HepG2 (cell line): Measurements from ENCODE around the gene SPARC. TPM values are rescaled to one million over a fixed set of nuclear protein-coding genes. Genes with fewer than 3 reads are reported as not detected.
A peak's percentile ranks its signal among the peaks of the same experiment; 100 is the strongest.

ENCODE experiments used
- FOXA3 ChIP-seq: IDR thresholded peaks from 2 replicates; pipeline ENCODE4 v1.6.1; 2016; ENCODE audit warnings: missing genetic modification reagents, missing compliant biosample characterization
- HDAC1 ChIP-seq: sonication (generic); formaldehyde crosslinking; IDR thresholded peaks from 2 replicates; pipeline ENCODE4 v1.5.1; 2020; ENCODE audit warnings: mild to moderate bottlenecking, missing genetic modification reagents
- LRRFIP1 ChIP-seq: sonication (generic); formaldehyde crosslinking; conservative IDR thresholded peaks from 2 replicates; pipeline ENCODE4 v1.4.0; 2020; ENCODE audit warnings: missing genetic modification reagents
- MNT ChIP-seq: fragments of 450-650 bp; IDR thresholded peaks from 2 replicates; pipeline ENCODE4 v1.6.1; 2016
- NFYB ChIP-seq: sonication (generic); formaldehyde crosslinking; IDR thresholded peaks from 2 replicates; pipeline ENCODE4 v1.4.0; 2020; ENCODE audit warnings: missing genetic modification reagents
- PAXIP1 ChIP-seq: sonication (generic); formaldehyde crosslinking; conservative IDR thresholded peaks from 2 replicates; pipeline ENCODE4 v1.4.0; 2020; ENCODE audit warnings: mild to moderate bottlenecking, missing genetic modification reagents, moderate library complexity
- SAP130 ChIP-seq: IDR thresholded peaks from 2 replicates; pipeline ENCODE4 v1.6.1; 2016; ENCODE audit warnings: low read depth
- SIN3A ChIP-seq: IDR thresholded peaks from 2 replicates; pipeline ENCODE4 v1.6.1; 2011; ENCODE audit warnings: low read depth, mild to moderate bottlenecking, control low read depth, low read length, borderline replicate concordance
- SIX1 ChIP-seq: sonication (generic); formaldehyde crosslinking; IDR thresholded peaks from 2 replicates; pipeline ENCODE4 v1.4.0; 2020; ENCODE audit warnings: missing genetic modification reagents, borderline replicate concordance
- SMAD1 ChIP-seq: sonication (generic); formaldehyde crosslinking; IDR thresholded peaks from 2 replicates; pipeline ENCODE4 v1.4.0; 2020; ENCODE audit warnings: missing genetic modification reagents, low read depth, mild to moderate bottlenecking, borderline replicate concordance
- TIGD3 ChIP-seq: sonication (generic); formaldehyde crosslinking; IDR thresholded peaks from 2 replicates; pipeline ENCODE4 v1.5.1; 2020; ENCODE audit warnings: mild to moderate bottlenecking, missing genetic modification reagents, borderline replicate concordance
- ZBTB33 ChIP-seq: sonication (generic); formaldehyde crosslinking; IDR thresholded peaks from 2 replicates; pipeline ENCODE4 v1.4.0; 2020; ENCODE audit warnings: missing genetic modification reagents
- ZC3H4 ChIP-seq: sonication (generic); formaldehyde crosslinking; IDR thresholded peaks from 2 replicates; pipeline ENCODE4 v1.4.0; 2020; ENCODE audit warnings: missing genetic modification reagents, borderline replicate concordance
- ZFP36 ChIP-seq: fragments of 150-350 bp; IDR thresholded peaks from 2 replicates; pipeline ENCODE4 v1.6.1; 2018; ENCODE audit warnings: borderline replicate concordance, low read length, low read depth; ENCODE audit not compliant: partially characterized antibody
- ZNF121 ChIP-seq: sonication (generic); formaldehyde crosslinking; IDR thresholded peaks from 2 replicates; pipeline ENCODE4 v1.5.0; 2020; ENCODE audit warnings: mild to moderate bottlenecking, missing genetic modification reagents
- ZNF354B ChIP-seq: sonication (generic); formaldehyde crosslinking; IDR thresholded peaks from 2 replicates; pipeline ENCODE4 v1.8.0; 2022; ENCODE audit warnings: mild to moderate bottlenecking, missing genetic modification reagents
- ZNF382 ChIP-seq: sonication (generic); formaldehyde crosslinking; IDR thresholded peaks from 2 replicates; pipeline ENCODE4 v1.5.0; 2020; ENCODE audit warnings: missing genetic modification reagents, mild to moderate bottlenecking, borderline replicate concordance
- ZNF383 ChIP-seq: sonication (generic); formaldehyde crosslinking; IDR thresholded peaks from 2 replicates; pipeline ENCODE4 v1.4.0; 2020; ENCODE audit warnings: missing genetic modification reagents, mild to moderate bottlenecking, borderline replicate concordance
- ZNF558 ChIP-seq: sonication (generic); formaldehyde crosslinking; IDR thresholded peaks from 2 replicates; pipeline ENCODE4 v1.9.0; 2022; ENCODE audit warnings: mild to moderate bottlenecking, missing genetic modification reagents, borderline replicate concordance
- ZNF761 ChIP-seq: sonication (generic); formaldehyde crosslinking; conservative IDR thresholded peaks from 2 replicates; pipeline ENCODE4 v1.4.0; 2020; ENCODE audit warnings: mild to moderate bottlenecking, missing genetic modification reagents
- polyA plus RNA-seq, 8 experiments: library from polyadenylated mRNA; depleted of rRNA in 3 of 8; stranded (reverse) in 7 of 8; unstranded in 1 of 8; fragments of >200 nt; fragmentation: Illumina TruSeq in 4 of 8; extraction: Trizol in 4 of 8; gene quantifications; 2 replicates each; pipeline versions ENCODE4 v1.2.1 to v1.2.3, GENCODE V29; 2011 to 2016; ENCODE audit warnings: low read depth in 4 of 8, missing spikeins in 1 of 8, mixed read lengths in 1 of 8; ENCODE audit not compliant: insufficient read depth in 1 of 8
- total RNA-seq, 5 experiments: library from RNA; depleted of rRNA; stranded (reverse); fragments of >200 nt; fragmentation: Illumina TruSeq; extraction: Trizol; gene quantifications; 2 replicates each; pipeline ENCODE4 v1.2.3, GENCODE V29; 2016; ENCODE audit warnings: low read depth in 1 of 5

SPARC gene
- total and polyA plus RNA-seq, 2 of the 13 experiments (the other 11 are each of a cell fraction or from before 2014, with no cell fraction given): 76.7 to 192 TPM

GRCh38 chr5:151694035-151694485 lies 7.3 kb upstream of the SPARC start (continued):
- TF ChIP-seq NFYB: no peak
- no peak for TF ChIP-seq LRRFIP1 (CRISPR knock-in tag)
- peak; percentile 65 for TF ChIP-seq FOXA3
- peak; percentile 64 for TF ChIP-seq PAXIP1 (CRISPR knock-in tag)
- TF ChIP-seq SAP130 (CRISPR knock-in tag): peak; percentile 34; the same call in 1 of the 2 replicates
- no peak for TF ChIP-seq MNT
- TF ChIP-seq ZNF382 (CRISPR knock-in tag): no peak
- no peak for TF ChIP-seq ZC3H4 (CRISPR knock-in tag)
- no peak for TF ChIP-seq ZNF558 (CRISPR knock-in tag)
- TF ChIP-seq ZNF121 (CRISPR knock-in tag): no peak
- TF ChIP-seq ZNF354B (CRISPR knock-in tag): no peak
- TF ChIP-seq ZNF761 (CRISPR knock-in tag): no peak
- TF ChIP-seq TIGD3 (CRISPR knock-in tag): no peak
- TF ChIP-seq HDAC1 (CRISPR knock-in tag): no peak; the same call in 1 of the 2 replicates
- peak; percentile 23; the same call in 1 of the 2 replicates for TF ChIP-seq SIX1 (CRISPR knock-in tag)
- no peak for TF ChIP-seq SIN3A
- no peak for TF ChIP-seq ZFP36
- no peak for TF ChIP-seq ZBTB33 (CRISPR knock-in tag)
- TF ChIP-seq SMAD1 (CRISPR knock-in tag): no peak
- no peak for TF ChIP-seq ZNF383 (CRISPR knock-in tag)
